HCT116 (cell line): ENCODE results near the gene ZNF224. TPM values are rescaled to one million over a fixed set of nuclear protein-coding genes. Genes with fewer than 3 reads are reported as not detected.

Source experiments
- ATAC-seq: fragments of 200-7000 bp; cut with Tn5 transposase; 2 replicates; pipeline ENCODE4 v1.9.1; 2020; ENCODE audit warnings: mild to moderate bottlenecking, moderate library complexity
- BruUV-seq: library from RNA; stranded (reverse); fragments of 400-500 nt; replicated peaks from 2 replicates; lab custom pipeline; 2021; lab: Mats Ljungman, UMichigan
- CTCF ChIA-PET: fragments of 300-600 bp; sonication (Branson Sonifier 250); formaldehyde crosslinking; loops from one replicate; lab custom pipeline; 2021; ENCODE audit warnings: antibody characterized with exemption; lab: Charles Lee
- POLR2A ChIA-PET: fragments of 300-600, 350-600 bp; sonication (Branson Sonifier 250); formaldehyde crosslinking; loops from one replicate; lab custom pipeline; 2021; ENCODE audit warnings: antibody characterized with exemption; lab: Charles Lee
- RAD21 ChIA-PET, 2 experiments: fragments of 300-600 bp; sonication (Branson Sonifier 250); formaldehyde crosslinking; loops; one replicate each; lab custom pipeline; 2023; ENCODE audit warnings: low total read pairs in 2 of 2; ENCODE audit not compliant: uncharacterized antibody in 2 of 2, unreplicated experiment in 2 of 2, low non-redundant PET in 1 of 2; lab: Charles Lee
- DNase-seq: peaks from one replicate; pipeline ENCODE4 v3.0.0-alpha.2; 2010; ENCODE audit warnings: low read depth, low spot score
- H2AFZ ChIP-seq: fragments of 200-600 bp; shearing (Covaris generic), sonication (generic); 2 replicates; pipeline ENCODE4 v1.6.1; 2017; ENCODE audit warnings: low read depth, mixed run types, mixed read lengths, antibody characterized with exemption, low read length; ENCODE audit not compliant: poor library complexity, severe bottlenecking
- H3K27ac ChIP-seq: 2 replicates; pipeline ENCODE4 v1.5.1; 2012; ENCODE audit warnings: low read depth, low read length
- H3K27me3 ChIP-seq: fragments of 200-600 bp; sonication (generic); 2 replicates; pipeline ENCODE4 v1.6.1; 2016; ENCODE audit warnings: mixed run types, low read length, mixed read lengths; ENCODE audit not compliant: insufficient read depth
- H3K36me3 ChIP-seq, 2 experiments: fragments of 200-500 bp in 1 of 2; fragments of 200-600 bp in 1 of 2; sonication (Bioruptor generic) in 1 of 2; sonication (generic) in 1 of 2; 2 replicates each; pipeline versions ENCODE4 v1.5.1 to v1.6.1; 2014 to 2016; ENCODE audit warnings: low read length in 2 of 2, inconsistent platforms in 1 of 2, mixed read lengths in 1 of 2, mixed run types in 1 of 2; ENCODE audit not compliant: insufficient read depth in 2 of 2, control insufficient read depth in 1 of 2
- H3K4me1 ChIP-seq, 2 experiments: fragments of 200-600 bp in 1 of 2; sonication (generic) in 1 of 2; 2 replicates each; pipeline versions ENCODE4 v1.5.1 to v1.6.1; 2012 to 2017; ENCODE audit warnings: low read length in 2 of 2, inconsistent platforms in 1 of 2, mild to moderate bottlenecking in 1 of 2, mixed read lengths in 1 of 2, mixed run types in 1 of 2, moderate library complexity in 1 of 2; ENCODE audit not compliant: insufficient read depth in 2 of 2, control insufficient read depth in 1 of 2
- H3K4me2 ChIP-seq: fragments of 200-600 bp; sonication (generic); 2 replicates; pipeline ENCODE4 v1.6.1; 2017; ENCODE audit warnings: mixed run types, low read length, mixed read lengths
- H3K4me3 ChIP-seq, 2 experiments: fragments of 200-600 bp in 1 of 2; sonication (generic) in 1 of 2; replicated peaks in 1 of 2; 2 replicates each; pipeline ENCODE4 v1.5.1; 2011 to 2016; ENCODE audit warnings: low read length in 2 of 2, control low read depth in 1 of 2, low read depth in 1 of 2, mild to moderate bottlenecking in 1 of 2, mixed read lengths in 1 of 2, mixed run types in 1 of 2
- H3K79me2 ChIP-seq: fragments of 200-600 bp; sonication (generic); 2 replicates; pipeline ENCODE4 v1.6.1; 2017; ENCODE audit warnings: mild to moderate bottlenecking, mixed run types, low read length, moderate library complexity, mixed read lengths; ENCODE audit not compliant: insufficient read depth
- H3K9ac ChIP-seq: fragments of 200-600 bp; sonication (generic); 2 replicates; pipeline ENCODE4 v1.6.1; 2016; ENCODE audit warnings: low read length, mixed read lengths
- H3K9me2 ChIP-seq: fragments of 200-600 bp; sonication (generic), shearing (Covaris generic); 2 replicates; pipeline ENCODE4 v1.6.1; 2017; ENCODE audit warnings: mixed run types, mild to moderate bottlenecking, moderate library complexity; ENCODE audit not compliant: insufficient read depth
- H3K9me3 ChIP-seq, 2 experiments: fragments of 200-500 bp in 1 of 2; fragments of 200-600 bp in 1 of 2; sonication (Bioruptor generic) in 1 of 2; sonication (generic) in 1 of 2; 2 replicates each; pipeline ENCODE4 v1.6.1; 2014 to 2017; ENCODE audit warnings: low read length in 2 of 2, mixed read lengths in 2 of 2, inconsistent platforms in 1 of 2, low read depth in 1 of 2, mild to moderate bottlenecking in 1 of 2, mixed run types in 1 of 2, moderate library complexity in 1 of 2; ENCODE audit not compliant: control insufficient read depth in 1 of 2, insufficient read depth in 1 of 2
- H4K20me1 ChIP-seq: fragments of 200-600 bp; sonication (generic), shearing (Covaris generic); 2 replicates; pipeline ENCODE4 v1.6.1; 2017; ENCODE audit warnings: mixed run types, mild to moderate bottlenecking, moderate library complexity; ENCODE audit not compliant: insufficient read depth
- CBX3 ChIP-seq: IDR thresholded peaks from 2 replicates; pipeline ENCODE4 v1.6.1; 2012; ENCODE audit warnings: low read depth
- CEBPB ChIP-seq: IDR thresholded peaks from 2 replicates; pipeline ENCODE4 v1.6.1; 2012; ENCODE audit warnings: low read depth
- ELF1 ChIP-seq: IDR thresholded peaks from 2 replicates; pipeline ENCODE4 v1.6.1; 2012; ENCODE audit warnings: low read depth, borderline replicate concordance
- EZH2 ChIP-seq: fragments of 200-600 bp; sonication (generic); IDR thresholded peaks from 2 replicates; pipeline ENCODE4 v1.6.1; 2017; ENCODE audit warnings: antibody characterized with exemption, mixed run types
- JUND ChIP-seq: IDR thresholded peaks from 2 replicates; pipeline ENCODE4 v1.6.1; 2012
- RAD21 ChIP-seq: IDR thresholded peaks from 2 replicates; pipeline ENCODE4 v1.6.1; 2012; ENCODE audit warnings: low read depth, mild to moderate bottlenecking
- ZFX ChIP-seq: fragments of 450-650 bp; IDR thresholded peaks from 2 replicates; pipeline ENCODE4 v1.6.1; 2017
- ZNF274 ChIP-seq: fragments of 200-500 bp; sonication (Bioruptor generic); IDR thresholded peaks from 2 replicates; pipeline ENCODE4 v1.6.1; 2014; ENCODE audit warnings: mild to moderate bottlenecking, low read depth, low read length, inconsistent platforms
- intact Hi-C: fragments of 100-400 bp; cut with micrococcal nuclease; formaldehyde crosslinking; loops from 2 replicates; pipeline ENCODE4 v1.10.0; 2022
- total RNA-seq: library from RNA; stranded (reverse); gene quantifications from one replicate; pipeline ENCODE4 v1.2.1, GENCODE V29; 2021; ENCODE audit not compliant: unreplicated experiment
- TF ChIP-seq, protein P1 (sequence below), 3 experiments: fragments of 200-600 bp in 1 of 3; sonication (generic) in 1 of 3; IDR thresholded peaks in 2 of 3; conservative IDR thresholded peaks in 1 of 3; 2 replicates each; pipeline ENCODE4 v1.5.1; 2012 to 2017; ENCODE audit warnings: low read depth in 2 of 3, low read length in 2 of 3, antibody characterized with exemption in 1 of 3, borderline replicate concordance in 1 of 3, control low read depth in 1 of 3, mild to moderate bottlenecking in 1 of 3, mixed read lengths in 1 of 3, mixed run types in 1 of 3, moderate library complexity in 1 of 3; ENCODE audit not compliant: insufficient read depth in 1 of 3
- TF ChIP-seq, protein P2 (sequence below): IDR thresholded peaks from 2 replicates; pipeline ENCODE4 v1.6.1; 2011; ENCODE audit warnings: mild to moderate bottlenecking, low read length, moderate library complexity; ENCODE audit not compliant: insufficient replicate concordance; ENCODE audit errors: extremely low read depth
- TF ChIP-seq, protein P3 (sequence below): IDR thresholded peaks from 2 replicates; pipeline ENCODE4 v1.6.1; 2012
- TF ChIP-seq, protein P4 (sequence below): IDR thresholded peaks from 2 replicates; pipeline ENCODE4 v1.6.1; 2012; ENCODE audit warnings: low read depth

The ZNF224 gene
- total RNA-seq, 1 experiment from 2014 or later = 15.1 TPM

DNA sequence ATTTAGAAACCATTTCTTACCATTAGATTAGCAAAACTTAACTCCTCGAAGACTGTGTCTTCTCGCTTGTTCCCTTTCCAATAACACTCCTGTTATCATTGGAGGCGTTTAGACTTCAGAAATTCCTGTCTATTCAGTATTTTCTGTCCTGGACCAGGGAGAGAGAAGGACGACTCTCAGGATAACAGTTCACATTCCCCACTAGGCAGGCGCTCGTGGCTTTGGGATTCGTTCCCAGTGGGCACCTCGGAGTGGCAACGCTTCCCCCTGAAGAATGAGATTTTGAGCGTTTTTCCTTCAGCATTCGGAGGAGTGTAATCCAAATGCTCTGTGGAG lies 18.6 kb downstream of the ZNF224 start (continued):
- TF ChIP-seq, protein P1, sequence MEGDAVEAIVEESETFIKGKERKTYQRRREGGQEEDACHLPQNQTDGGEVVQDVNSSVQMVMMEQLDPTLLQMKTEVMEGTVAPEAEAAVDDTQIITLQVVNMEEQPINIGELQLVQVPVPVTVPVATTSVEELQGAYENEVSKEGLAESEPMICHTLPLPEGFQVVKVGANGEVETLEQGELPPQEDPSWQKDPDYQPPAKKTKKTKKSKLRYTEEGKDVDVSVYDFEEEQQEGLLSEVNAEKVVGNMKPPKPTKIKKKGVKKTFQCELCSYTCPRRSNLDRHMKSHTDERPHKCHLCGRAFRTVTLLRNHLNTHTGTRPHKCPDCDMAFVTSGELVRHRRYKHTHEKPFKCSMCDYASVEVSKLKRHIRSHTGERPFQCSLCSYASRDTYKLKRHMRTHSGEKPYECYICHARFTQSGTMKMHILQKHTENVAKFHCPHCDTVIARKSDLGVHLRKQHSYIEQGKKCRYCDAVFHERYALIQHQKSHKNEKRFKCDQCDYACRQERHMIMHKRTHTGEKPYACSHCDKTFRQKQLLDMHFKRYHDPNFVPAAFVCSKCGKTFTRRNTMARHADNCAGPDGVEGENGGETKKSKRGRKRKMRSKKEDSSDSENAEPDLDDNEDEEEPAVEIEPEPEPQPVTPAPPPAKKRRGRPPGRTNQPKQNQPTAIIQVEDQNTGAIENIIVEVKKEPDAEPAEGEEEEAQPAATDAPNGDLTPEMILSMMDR (IDR thresholded peaks at IDR 0.05 in 2 of 3, conservative IDR thresholded peaks at IDR 0.05 in 1 of 3; ENCODE audit: borderline replicate concordance in 1 of 3, insufficient read depth in 1 of 3, low read depth in 2 of 3, low read length in 2 of 3) = no peak
- no peak for TF ChIP-seq CBX3

DNA sequence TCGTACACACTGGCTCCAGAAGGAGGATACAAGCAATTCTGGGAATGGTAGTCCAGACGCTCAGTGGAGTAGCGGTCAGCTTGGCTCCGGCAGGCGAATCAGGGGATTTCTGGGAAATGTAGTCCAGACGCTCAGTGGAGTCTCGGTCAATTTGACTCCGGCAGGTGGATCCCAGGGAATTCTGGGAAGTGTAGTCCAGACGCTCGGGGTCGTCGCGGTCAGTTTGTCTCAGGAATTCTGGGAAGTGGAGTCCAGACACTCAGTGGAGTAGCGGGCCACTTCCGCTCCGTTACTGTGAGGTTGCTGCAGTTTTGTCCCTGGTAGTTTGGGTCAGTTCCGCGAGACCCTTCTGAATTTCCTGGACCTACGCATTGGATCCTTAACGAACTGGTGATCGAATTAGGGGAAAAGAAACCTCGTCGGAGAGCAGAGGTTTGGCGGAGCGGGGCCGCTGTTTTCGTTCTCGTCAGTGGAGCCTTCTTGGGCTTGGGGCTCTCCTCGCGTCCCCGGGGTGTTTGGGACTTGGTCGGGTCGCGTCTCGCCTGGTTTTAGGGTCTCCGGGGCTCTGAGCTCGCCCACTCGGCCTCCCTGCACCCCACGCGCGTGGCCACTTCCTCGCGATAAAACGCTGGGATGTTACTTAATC lies 19.1 kb downstream of the ZNF224 start, which contains the start of gene ZNF225:
TSS of gene ZNF225 (plus strand) at position 262 of the 646 bp plus-strand sequence. CDS start 2,429 bp downstream, outside the sequence.
- BruUV-seq = no TSS peak
- peak within 1 kb of the TSS; percentile 34 for H3K27ac ChIP-seq
- CTCF ChIA-PET = no interaction called here
- TF ChIP-seq EZH2 (no peak), RAD21 (peak; percentile 19; the same call in 1 of the 2 replicates), ELF1 (peak; percentile 92), ZFX (no peak), ZNF274 (no peak), JUND (no peak), CEBPB (no peak)
- TF ChIP-seq, protein P2, sequence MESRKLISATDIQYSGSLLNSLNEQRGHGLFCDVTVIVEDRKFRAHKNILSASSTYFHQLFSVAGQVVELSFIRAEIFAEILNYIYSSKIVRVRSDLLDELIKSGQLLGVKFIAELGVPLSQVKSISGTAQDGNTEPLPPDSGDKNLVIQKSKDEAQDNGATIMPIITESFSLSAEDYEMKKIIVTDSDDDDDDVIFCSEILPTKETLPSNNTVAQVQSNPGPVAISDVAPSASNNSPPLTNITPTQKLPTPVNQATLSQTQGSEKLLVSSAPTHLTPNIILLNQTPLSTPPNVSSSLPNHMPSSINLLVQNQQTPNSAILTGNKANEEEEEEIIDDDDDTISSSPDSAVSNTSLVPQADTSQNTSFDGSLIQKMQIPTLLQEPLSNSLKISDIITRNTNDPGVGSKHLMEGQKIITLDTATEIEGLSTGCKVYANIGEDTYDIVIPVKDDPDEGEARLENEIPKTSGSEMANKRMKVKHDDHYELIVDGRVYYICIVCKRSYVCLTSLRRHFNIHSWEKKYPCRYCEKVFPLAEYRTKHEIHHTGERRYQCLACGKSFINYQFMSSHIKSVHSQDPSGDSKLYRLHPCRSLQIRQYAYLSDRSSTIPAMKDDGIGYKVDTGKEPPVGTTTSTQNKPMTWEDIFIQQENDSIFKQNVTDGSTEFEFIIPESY = peak; percentile 9
- TF ChIP-seq, protein P3, sequence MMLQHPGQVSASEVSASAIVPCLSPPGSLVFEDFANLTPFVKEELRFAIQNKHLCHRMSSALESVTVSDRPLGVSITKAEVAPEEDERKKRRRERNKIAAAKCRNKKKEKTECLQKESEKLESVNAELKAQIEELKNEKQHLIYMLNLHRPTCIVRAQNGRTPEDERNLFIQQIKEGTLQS = no peak
- TF ChIP-seq, protein P1 (IDR thresholded peaks at IDR 0.05 in 2 of 3, conservative IDR thresholded peaks at IDR 0.05 in 1 of 3; ENCODE audit: borderline replicate concordance in 1 of 3, insufficient read depth in 1 of 3, low read depth in 2 of 3, low read length in 2 of 3) = no peak
- TF ChIP-seq, protein P4, sequence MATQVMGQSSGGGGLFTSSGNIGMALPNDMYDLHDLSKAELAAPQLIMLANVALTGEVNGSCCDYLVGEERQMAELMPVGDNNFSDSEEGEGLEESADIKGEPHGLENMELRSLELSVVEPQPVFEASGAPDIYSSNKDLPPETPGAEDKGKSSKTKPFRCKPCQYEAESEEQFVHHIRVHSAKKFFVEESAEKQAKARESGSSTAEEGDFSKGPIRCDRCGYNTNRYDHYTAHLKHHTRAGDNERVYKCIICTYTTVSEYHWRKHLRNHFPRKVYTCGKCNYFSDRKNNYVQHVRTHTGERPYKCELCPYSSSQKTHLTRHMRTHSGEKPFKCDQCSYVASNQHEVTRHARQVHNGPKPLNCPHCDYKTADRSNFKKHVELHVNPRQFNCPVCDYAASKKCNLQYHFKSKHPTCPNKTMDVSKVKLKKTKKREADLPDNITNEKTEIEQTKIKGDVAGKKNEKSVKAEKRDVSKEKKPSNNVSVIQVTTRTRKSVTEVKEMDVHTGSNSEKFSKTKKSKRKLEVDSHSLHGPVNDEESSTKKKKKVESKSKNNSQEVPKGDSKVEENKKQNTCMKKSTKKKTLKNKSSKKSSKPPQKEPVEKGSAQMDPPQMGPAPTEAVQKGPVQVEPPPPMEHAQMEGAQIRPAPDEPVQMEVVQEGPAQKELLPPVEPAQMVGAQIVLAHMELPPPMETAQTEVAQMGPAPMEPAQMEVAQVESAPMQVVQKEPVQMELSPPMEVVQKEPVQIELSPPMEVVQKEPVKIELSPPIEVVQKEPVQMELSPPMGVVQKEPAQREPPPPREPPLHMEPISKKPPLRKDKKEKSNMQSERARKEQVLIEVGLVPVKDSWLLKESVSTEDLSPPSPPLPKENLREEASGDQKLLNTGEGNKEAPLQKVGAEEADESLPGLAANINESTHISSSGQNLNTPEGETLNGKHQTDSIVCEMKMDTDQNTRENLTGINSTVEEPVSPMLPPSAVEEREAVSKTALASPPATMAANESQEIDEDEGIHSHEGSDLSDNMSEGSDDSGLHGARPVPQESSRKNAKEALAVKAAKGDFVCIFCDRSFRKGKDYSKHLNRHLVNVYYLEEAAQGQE = no peak

More for the DNA sequence above, 19.1 kb downstream of the ZNF224 start, which contains the start of gene ZNF225:
- no peaks in the 10 kb centered on the region for H3K9me3 ChIP-seq
- peak within 1 kb of the TSS; percentile 51 for H3K9ac ChIP-seq
- intact Hi-C loops = loop anchor here (1.0 to 2.0 kb wide), 5 partner anchors 18 to 192 kb away; partner anchors contain the start of genes ZNF224, ZNF227, ZNF230 and ZNF235
- no peaks in the 10 kb centered on the region for H3K79me2 ChIP-seq
- H3K4me2 ChIP-seq = peak within 1 kb of the TSS; percentile 90
- H2AFZ ChIP-seq = peak within 1 kb of the TSS; percentile 81
- ChIA-PET RAD21 (no interaction called here), POLR2A (interaction anchor here (1.0 kb wide), 1 partner anchor 52 kb away, joined by 6 read pairs; the partner anchor contains the start of gene ZNF226)
- no peaks in the 10 kb centered on the region for H3K27me3 ChIP-seq
- no peaks in the 10 kb centered on the region for H3K9me2 ChIP-seq
- no peaks in the 10 kb centered on the region for H4K20me1 ChIP-seq
- H3K4me1 ChIP-seq = peaks cover 2 to 10% of the 10 kb centered on the region in 2 experiments; a peak in 1 of 4 replicates
- H3K36me3 ChIP-seq = peaks cover 3% of the 10 kb centered on the region in 2 experiments; a peak in 1 of 4 replicates
- ATAC-seq (peak; percentile 98), DNase-seq (peak; percentile 97)
- H3K4me3 ChIP-seq = peak within 1 kb of the TSS; percentile 72 to 87
